Stimulated activated CD4-positive, alpha-beta T cell treated with anti-CD3 and anti-CD28 coated beads, Interleukin-4, amount 100 ng/mL, for 48 hours (primary cell): Measurements from ENCODE around the gene LOC101059915.
A peak's percentile ranks its signal among the peaks of the same experiment; 100 is the strongest.
"Not testable (repeated sequence)": the region's sequence is repeated elsewhere in the genome, so short reads cannot be mapped to it uniquely, and the experiment has no call there.

Experiments
- DNase-seq, 2 donors: peaks; one replicate each; pipeline ENCODE4 v3.0.0-alpha.2; 2020; ENCODE audit warnings: low read depth in 2 of 2

Gene LOC101059915

GRCh38 chrX:71640002-71640401 is 27.3 kb upstream of the LOC101059915 start:
- no peak for DNase-seq

GRCh38 chrX:71644406-71644805 is 22.9 kb upstream of the LOC101059915 start:
- not testable (repeated sequence) for DNase-seq

- DNase-seq, result no peak
These were observed 16.9 kb upstream of the LOC101059915 start for GRCh38 chrX:71650333-71650969.

GRCh38 chrX:71652405-71652804 is 14.9 kb upstream of the LOC101059915 start:
- DNase-seq, result no peak

GRCh38 chrX:71653344-71653743 is 14.0 kb upstream of the LOC101059915 start:
- DNase-seq, result no peak

- DNase-seq, result no peak
These were observed 10.1 kb upstream of the LOC101059915 start for GRCh38 chrX:71657267-71657666.

- DNase-seq, result no peak
These were observed 8.0 kb upstream of the LOC101059915 start for GRCh38 chrX:71659342-71659741.

- no peak for DNase-seq
These were observed 7.4 kb upstream of the LOC101059915 start for GRCh38 chrX:71659959-71660358.

GRCh38 chrX:71660562-71661416 is 6.6 kb upstream of the LOC101059915 start:
- no peak for DNase-seq

GRCh38 chrX:71661919-71662318 is 5.4 kb upstream of the LOC101059915 start:
- no peak for DNase-seq

- not testable (repeated sequence) for DNase-seq
These were observed 4.7 kb upstream of the LOC101059915 start for GRCh38 chrX:71662654-71663053.

GRCh38 chrX:71663238-71663637 is 4.1 kb upstream of the LOC101059915 start:
- peak; percentile 43 to 52 for DNase-seq

GRCh38 chrX:71664202-71664601 is 3.1 kb upstream of the LOC101059915 start:
- not testable (repeated sequence) for DNase-seq

- DNase-seq, result no peak
These were observed 2.4 kb upstream of the LOC101059915 start for GRCh38 chrX:71664889-71665491.

- DNase-seq, result no peak
These were observed 1.6 kb upstream of the LOC101059915 start for GRCh38 chrX:71665747-71666146.

GRCh38 chrX:71666240-71667223 is 814 bp upstream of the LOC101059915 start:
- DNase-seq, result no peak

- DNase-seq, result no peak
These were observed 876 bp downstream of the LOC101059915 start for GRCh38 chrX:71668248-71668595.

- no peak for DNase-seq
These were observed 2.1 kb downstream of the LOC101059915 start for GRCh38 chrX:71669492-71669891.

GRCh38 chrX:71669947-71670346 is 2.6 kb downstream of the LOC101059915 start:
- DNase-seq, result not testable (repeated sequence)

- DNase-seq, result peak; percentile 38 to 56
These were observed 3.9 kb downstream of the LOC101059915 start for GRCh38 chrX:71671043-71671780.

- DNase-seq, result no peak
These were observed 4.6 kb downstream of the LOC101059915 start for GRCh38 chrX:71671938-71672337.
